ENCODE results near the gene AKR1E2.
A peak's percentile ranks its signal among the peaks of the same experiment; 100 is the strongest.

The AKR1E2 gene

GRCh38 chr10:4849042-4849402, 23.0 kb downstream of the AKR1E2 start:
- Histone ChIP-seq H3K4me1 (ENCODE audit: low read depth, poor library complexity, severe bottlenecking) (no peaks in the 10 kb centered on the region), H3K4me3 (IDR thresholded peaks at IDR 0.05; ENCODE audit: insufficient read depth, low read depth, low read length) (no peak overlapping the region)
- no peak for TF ChIP-seq CTCF (conservative IDR thresholded peaks at IDR 0.05; ENCODE audit: low read depth, low read length)

GRCh38 chr10:4849555-4850242, 23.7 kb downstream of the AKR1E2 start:
- Histone ChIP-seq H3K27ac (no peak overlapping the region), H3K27me3 (ENCODE audit: insufficient read depth, low read depth) (no peaks in the 10 kb centered on the region), H3K4me2 (peak overlapping the region; percentile 19; the same call in 1 of the 2 replicates), H2AFZ (ENCODE audit: low read depth) (peak overlapping the region; percentile 42; the same call in 1 of the 2 replicates), H3K36me3 (ENCODE audit: insufficient read depth) (no peaks in the 10 kb centered on the region), H3K4me3 (IDR thresholded peaks at IDR 0.05; ENCODE audit: insufficient read depth, low read depth, low read length) (no peak overlapping the region), H3K79me2 (ENCODE audit: insufficient read depth, low read depth) (no peaks in the 10 kb centered on the region), H4K20me1 (ENCODE audit: insufficient read depth) (no peaks in the 10 kb centered on the region), H3K4me1 (ENCODE audit: low read depth, poor library complexity, severe bottlenecking) (no peaks in the 10 kb centered on the region), H3K9ac (no peak overlapping the region)
- TF ChIP-seq CTCF (conservative IDR thresholded peaks at IDR 0.05; ENCODE audit: low read depth, low read length) = peak; percentile 99

More at GRCh38 chr10:4849042-4849402, 23.0 kb downstream of the AKR1E2 start:
- H4K20me1 ChIP-seq (ENCODE audit: insufficient read depth) = no peaks in the 10 kb centered on the region
- H2AFZ ChIP-seq (ENCODE audit: low read depth) = peak overlapping the region; percentile 42; the same call in 1 of the 2 replicates
- no peak overlapping the region for H3K9ac ChIP-seq
- no peaks in the 10 kb centered on the region for H3K79me2 ChIP-seq (ENCODE audit: insufficient read depth, low read depth)
- H3K27ac ChIP-seq = no peak overlapping the region
- H3K4me2 ChIP-seq = no peak overlapping the region
- no peaks in the 10 kb centered on the region for H3K36me3 ChIP-seq (ENCODE audit: insufficient read depth)
- no peaks in the 10 kb centered on the region for H3K27me3 ChIP-seq (ENCODE audit: insufficient read depth, low read depth)

GRCh38 chr10:4850397-4850796, 24.4 kb downstream of the AKR1E2 start:
- Histone ChIP-seq H4K20me1 (ENCODE audit: insufficient read depth) (no peaks in the 10 kb centered on the region), H3K4me3 (IDR thresholded peaks at IDR 0.05; ENCODE audit: insufficient read depth, low read depth, low read length) (no peak overlapping the region), H3K79me2 (ENCODE audit: insufficient read depth, low read depth) (no peaks in the 10 kb centered on the region), H3K4me1 (ENCODE audit: low read depth, poor library complexity, severe bottlenecking) (no peaks in the 10 kb centered on the region), H3K27ac (no peak overlapping the region), H3K4me2 (no peak overlapping the region), H3K27me3 (ENCODE audit: insufficient read depth, low read depth) (no peaks in the 10 kb centered on the region), H3K9ac (no peak overlapping the region), H3K36me3 (ENCODE audit: insufficient read depth) (no peaks in the 10 kb centered on the region), H2AFZ (ENCODE audit: low read depth) (peak overlapping the region; percentile 28; the same call in 1 of the 2 replicates)
- TF ChIP-seq CTCF (conservative IDR thresholded peaks at IDR 0.05; ENCODE audit: low read depth, low read length) = no peak

- no peaks in the 10 kb centered on the region for H3K79me2 ChIP-seq (ENCODE audit: insufficient read depth, low read depth)
- no peak overlapping the region for H3K4me2 ChIP-seq
- no peak overlapping the region for H3K27ac ChIP-seq
- no peaks in the 10 kb centered on the region for H3K36me3 ChIP-seq (ENCODE audit: insufficient read depth)
- H3K4me1 ChIP-seq (ENCODE audit: low read depth, poor library complexity, severe bottlenecking) = no peaks in the 10 kb centered on the region
- H2AFZ ChIP-seq (ENCODE audit: low read depth) = no peak overlapping the region
- TF ChIP-seq CTCF (conservative IDR thresholded peaks at IDR 0.05; ENCODE audit: low read depth, low read length) = no peak
- no peak overlapping the region for H3K4me3 ChIP-seq (IDR thresholded peaks at IDR 0.05; ENCODE audit: insufficient read depth, low read depth, low read length)
- H3K9ac ChIP-seq = no peak overlapping the region
- H4K20me1 ChIP-seq (ENCODE audit: insufficient read depth) = no peaks in the 10 kb centered on the region
- no peaks in the 10 kb centered on the region for H3K27me3 ChIP-seq (ENCODE audit: insufficient read depth, low read depth)
Observed at GRCh38 chr10:4851176-4851575, 25.2 kb downstream of the AKR1E2 start.
